ENCODE measurements around the gene DRC3.
"Not testable (repeated sequence)": the region's sequence is repeated elsewhere in the genome, so short reads cannot be mapped to it uniquely, and the experiment has no call there.

Gene DRC3

GRCh38 chr17:17993366-17993765, 20.7 kb downstream of the DRC3 start:
- DNase-seq (ENCODE audit: low read depth in 2 of 2, low spot score in 1 of 2), result no peak

GRCh38 chr17:17993852-17994251, 21.2 kb downstream of the DRC3 start:
- no peak for DNase-seq (ENCODE audit: low read depth in 2 of 2, low spot score in 1 of 2)

GRCh38 chr17:17994271-17995069, 21.8 kb downstream of the DRC3 start:
- no peak for DNase-seq (ENCODE audit: low read depth in 2 of 2, low spot score in 1 of 2)

- DNase-seq (ENCODE audit: low read depth in 2 of 2, low spot score in 1 of 2), result not testable (repeated sequence)
These were observed 23.2 kb downstream of the DRC3 start for GRCh38 chr17:17995887-17996286.

GRCh38 chr17:17998934-17999333, 26.3 kb downstream of the DRC3 start:
- no peak for DNase-seq (ENCODE audit: low read depth in 2 of 2, low spot score in 1 of 2)

GRCh38 chr17:17999364-18000029, 26.8 kb downstream of the DRC3 start:
- no peak for DNase-seq (ENCODE audit: low read depth in 2 of 2, low spot score in 1 of 2)

GRCh38 chr17:18000030-18000408, 27.4 kb downstream of the DRC3 start:
- DNase-seq (ENCODE audit: low read depth in 2 of 2, low spot score in 1 of 2), result no peak

GRCh38 chr17:18002171-18002570, 29.5 kb downstream of the DRC3 start:
- DNase-seq (ENCODE audit: low read depth in 2 of 2, low spot score in 1 of 2), result no peak

GRCh38 chr17:18004345-18004744, 31.7 kb downstream of the DRC3 start:
- no peak for DNase-seq (ENCODE audit: low read depth in 2 of 2, low spot score in 1 of 2)

GRCh38 chr17:18004884-18005305, 32.2 kb downstream of the DRC3 start:
- no peak for DNase-seq (ENCODE audit: low read depth in 2 of 2, low spot score in 1 of 2)

- DNase-seq (ENCODE audit: low read depth in 2 of 2, low spot score in 1 of 2), result no peak
These were observed 32.8 kb downstream of the DRC3 start for GRCh38 chr17:18005496-18005895.

- DNase-seq (ENCODE audit: low read depth in 2 of 2, low spot score in 1 of 2), result no peak
These were observed 34.0 kb downstream of the DRC3 start for GRCh38 chr17:18006495-18007239.

- no peak for DNase-seq (ENCODE audit: low read depth in 2 of 2, low spot score in 1 of 2)
These were observed 36.0 kb downstream of the DRC3 start for GRCh38 chr17:18008496-18009268.

GRCh38 chr17:18009609-18010420, 37.2 kb downstream of the DRC3 start:
- DNase-seq (ENCODE audit: low read depth in 2 of 2, low spot score in 1 of 2), result no peak

GRCh38 chr17:18011286-18011685, 38.6 kb downstream of the DRC3 start:
- no peak for DNase-seq (ENCODE audit: low read depth in 2 of 2, low spot score in 1 of 2)

GRCh38 chr17:18014006-18014405, 41.3 kb downstream of the DRC3 start:
- DNase-seq (ENCODE audit: low read depth in 2 of 2, low spot score in 1 of 2), result no peak

- no peak for DNase-seq (ENCODE audit: low read depth in 2 of 2, low spot score in 1 of 2)
These were observed 42.9 kb downstream of the DRC3 start for GRCh38 chr17:18015593-18015992.

GRCh38 chr17:18016426-18016825, 43.8 kb downstream of the DRC3 start:
- DNase-seq (ENCODE audit: low read depth in 2 of 2, low spot score in 1 of 2), result no peak

GRCh38 chr17:18017958-18018357, 45.3 kb downstream of the DRC3 start:
- no peak for DNase-seq (ENCODE audit: low read depth in 2 of 2, low spot score in 1 of 2)

GRCh38 chr17:18018411-18018921, 45.8 kb downstream of the DRC3 start:
- DNase-seq (ENCODE audit: low read depth in 2 of 2, low spot score in 1 of 2), result no peak

Data from stimulated activated CD8-positive, alpha-beta memory T cell treated with anti-CD3 and anti-CD28 coated beads, Interleukin-4, amount 100 ng/mL, for 4 hours (primary cell).